Neuronal stem cell (in vitro differentiated cells): ENCODE results near the gene SORL1-AS1.

Experiments
- DNase-seq: peaks from one replicate; pipeline ENCODE4 v3.0.0-alpha.2; 2013; ENCODE audit warnings: low spot score
- H2AFZ ChIP-seq: one replicate; pipeline ENCODE4 v1.6.1; 2013; ENCODE audit warnings: mild to moderate bottlenecking, low read length, inconsistent platforms
- H2AK5ac ChIP-seq: 2 replicates; pipeline ENCODE4 v1.6.1; 2013; ENCODE audit warnings: low read depth, mild to moderate bottlenecking, inconsistent platforms, low read length, moderate library complexity, mixed read lengths
- H2BK120ac ChIP-seq: 2 replicates; pipeline ENCODE4 v1.6.1; 2013; ENCODE audit warnings: low read depth, mild to moderate bottlenecking, inconsistent platforms, low read length, moderate library complexity, mixed read lengths
- H2BK12ac ChIP-seq: one replicate; pipeline ENCODE4 v1.6.1; 2013; ENCODE audit warnings: low read length, inconsistent platforms
- H2BK15ac ChIP-seq: 2 replicates; pipeline ENCODE4 v1.6.1; 2013; ENCODE audit warnings: mild to moderate bottlenecking, low read length, inconsistent platforms, mixed read lengths
- H2BK5ac ChIP-seq: one replicate; pipeline ENCODE4 v1.6.1; 2013; ENCODE audit warnings: inconsistent platforms, mild to moderate bottlenecking, low read length, moderate library complexity
- H3K14ac ChIP-seq: one replicate; pipeline ENCODE4 v1.6.1; 2013; ENCODE audit warnings: low read length, inconsistent platforms
- H3K18ac ChIP-seq: 2 replicates; pipeline ENCODE4 v1.6.1; 2013; ENCODE audit warnings: low read length, inconsistent platforms
- H3K23ac ChIP-seq: 2 replicates; pipeline ENCODE4 v1.6.1; 2013; ENCODE audit warnings: low read depth, mild to moderate bottlenecking, mixed read lengths, low read length, inconsistent platforms; ENCODE audit not compliant: poor library complexity
- H3K27ac ChIP-seq: replicated peaks from 3 replicates; pipeline ENCODE4 v1.5.1; 2013; ENCODE audit warnings: low read length, inconsistent platforms
- H3K27me3 ChIP-seq, 3 experiments: 2 replicates each; pipeline ENCODE4 v1.6.1; 2013; ENCODE audit warnings: low read length in 3 of 3, mild to moderate bottlenecking in 2 of 3, inconsistent platforms in 1 of 3, low read depth in 1 of 3, mixed read lengths in 1 of 3, moderate library complexity in 1 of 3; ENCODE audit not compliant: control insufficient read depth in 3 of 3, insufficient read depth in 3 of 3
- H3K36me3 ChIP-seq, 2 donors: replicated peaks in 1 of 2; 2 replicates each; pipeline ENCODE4 v1.6.1; 2013; ENCODE audit warnings: low read length in 2 of 2; ENCODE audit not compliant: control insufficient read depth in 2 of 2, insufficient read depth in 2 of 2
- H3K4ac ChIP-seq: 2 replicates; pipeline ENCODE4 v1.6.1; 2013; ENCODE audit warnings: inconsistent platforms, mild to moderate bottlenecking, low read length, moderate library complexity
- H3K4me1 ChIP-seq, 2 donors: 1 replicate in 1 of 2; 2 replicates in 1 of 2; pipeline ENCODE4 v1.6.1; 2013; ENCODE audit warnings: low read length in 2 of 2, low read depth in 1 of 2; ENCODE audit not compliant: control insufficient read depth in 2 of 2, insufficient read depth in 1 of 2
- H3K4me2 ChIP-seq: one replicate; pipeline ENCODE4 v1.6.1; 2013; ENCODE audit warnings: mild to moderate bottlenecking, low read length, inconsistent platforms; ENCODE audit not compliant: insufficient read depth, poor library complexity, severe bottlenecking
- H3K4me3 ChIP-seq, 2 donors: 2 replicates each; pipeline ENCODE4 v1.5.1; 2013; ENCODE audit warnings: low read length in 2 of 2, mild to moderate bottlenecking in 2 of 2, inconsistent platforms in 1 of 2, moderate library complexity in 1 of 2
- H3K79me1 ChIP-seq: one replicate; pipeline ENCODE4 v1.6.1; 2013; ENCODE audit warnings: low read depth, mild to moderate bottlenecking, inconsistent platforms, low read length, moderate library complexity
- H3K9ac ChIP-seq: one replicate; pipeline ENCODE4 v1.6.1; 2013; ENCODE audit warnings: mild to moderate bottlenecking, low read depth, low read length, inconsistent platforms; ENCODE audit not compliant: poor library complexity
- H3K9me3 ChIP-seq, 2 donors: replicated peaks in 1 of 2; 2 replicates each; pipeline versions ENCODE3 to v1.6.1; 2013; ENCODE audit warnings: low read length in 2 of 2, mild to moderate bottlenecking in 2 of 2, inconsistent platforms in 1 of 2, low read depth in 1 of 2, mixed read lengths in 1 of 2, moderate library complexity in 1 of 2; ENCODE audit not compliant: control insufficient read depth in 2 of 2, insufficient read depth in 1 of 2
- H4K8ac ChIP-seq: one replicate; pipeline ENCODE4 v1.6.1; 2013; ENCODE audit warnings: low read depth, mild to moderate bottlenecking, inconsistent platforms, low read length, moderate library complexity
- H4K91ac ChIP-seq: one replicate; pipeline ENCODE4 v1.6.1; 2013; ENCODE audit warnings: low read length, low read depth, mild to moderate bottlenecking, inconsistent platforms; ENCODE audit not compliant: poor library complexity
- WGBS, 2 donors: extraction: QIAGEN DNeasy Blood & Tissue Kit; methylation state at CpG; one replicate each; pipeline ENCODE4 v1.1.7; 2013; ENCODE audit warnings: missing lambda C conversion rate in 2 of 2, mixed read lengths in 1 of 2; ENCODE audit not compliant: insufficient read length in 2 of 2, insufficient replicate concordance in 1 of 2; ENCODE audit errors: extremely low coverage in 2 of 2; 5-methylcytosine and 5-hydroxymethylcytosine counted together

The SORL1-AS1 gene

DNA sequence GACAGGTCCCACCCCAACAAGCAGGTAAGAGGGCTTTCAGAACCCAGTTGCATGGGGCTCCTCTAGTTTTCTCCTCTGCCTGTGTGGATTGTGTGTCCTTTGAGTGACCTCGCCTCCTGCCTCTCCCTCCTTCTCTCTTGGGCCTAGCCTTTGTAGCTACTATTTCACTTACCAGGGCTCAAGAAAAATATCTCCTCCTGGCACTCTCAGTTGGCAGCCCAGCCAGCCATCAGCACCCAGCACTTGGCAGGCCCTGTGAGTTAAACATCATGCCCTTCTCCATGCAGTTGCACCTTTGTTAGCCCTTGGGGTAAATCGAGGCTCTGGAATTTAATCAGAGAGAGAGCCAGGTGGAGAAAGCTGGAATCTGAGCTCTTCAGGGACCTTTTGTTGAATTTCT lies 35.4 kb upstream of the SORL1-AS1 start:
- no peak overlapping the region for H3K9ac ChIP-seq
- H3K27ac ChIP-seq: no peak overlapping the region
- no peaks in the 10 kb centered on the region for H3K27me3 ChIP-seq
- H3K36me3 ChIP-seq: peaks cover 0 to 26% of the 10 kb centered on the region in 2 donors
- no peak overlapping the region for H2BK120ac ChIP-seq
- H4K8ac ChIP-seq: no peak overlapping the region
- no peaks in the 10 kb centered on the region for H3K9me3 ChIP-seq
- H4K91ac ChIP-seq: no peak overlapping the region
- no peak overlapping the region for H3K14ac ChIP-seq
- H3K4me1 ChIP-seq: peaks cover 0 to 6% of the 10 kb centered on the region in 2 donors
- H3K4ac ChIP-seq: no peak overlapping the region
- no peak overlapping the region for H2BK15ac ChIP-seq
- H3K23ac ChIP-seq: no peak overlapping the region
- WGBS, 2 donors: no CpG with 5 or more reads among the region's 2 CpGs
- H2BK12ac ChIP-seq: no peak overlapping the region
- no peak overlapping the region for H2AK5ac ChIP-seq
- no peak overlapping the region for H2AFZ ChIP-seq
- DNase-seq: no peak
- no peak overlapping the region for H3K4me2 ChIP-seq
- no peaks in the 10 kb centered on the region for H3K79me1 ChIP-seq
- no peak overlapping the region for H3K4me3 ChIP-seq
- peak overlapping the region; percentile 8 for H3K18ac ChIP-seq
- H2BK5ac ChIP-seq: no peak overlapping the region

DNA sequence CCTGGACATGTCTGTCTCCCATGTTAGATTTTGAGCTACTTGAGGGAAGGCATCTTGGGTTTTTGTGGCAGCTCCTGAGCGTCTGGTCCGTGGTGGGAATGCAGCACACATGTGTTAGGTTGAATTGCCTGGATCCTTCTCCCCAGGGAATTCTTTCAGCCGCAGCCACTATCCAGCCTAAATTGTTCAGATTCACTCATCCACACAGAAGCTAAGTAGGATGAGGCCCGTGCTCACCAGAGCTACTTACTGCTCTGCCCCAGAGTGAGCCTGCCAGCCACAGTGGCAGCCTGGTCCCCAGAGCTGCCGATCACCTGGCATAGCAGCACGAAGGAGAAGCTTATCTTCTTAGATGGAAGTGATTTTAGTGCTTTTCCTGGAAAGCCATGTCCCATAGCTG lies 34.4 kb upstream of the SORL1-AS1 start:
- Histone ChIP-seq H3K9ac (no peak overlapping the region), H3K23ac (no peak overlapping the region), H3K36me3 (peaks cover 0 to 26% of the 10 kb centered on the region in 2 donors), H3K4me1 (peaks cover 5 to 9% of the 10 kb centered on the region in 2 donors), H2BK12ac (no peak overlapping the region), H3K4me3 (no peak overlapping the region), H2AFZ (no peak overlapping the region), H2AK5ac (no peak overlapping the region), H2BK15ac (no peak overlapping the region), H3K27me3 (no peaks in the 10 kb centered on the region), H3K27ac (no peak overlapping the region), H2BK5ac (no peak overlapping the region), H4K91ac (no peak overlapping the region), H3K9me3 (no peaks in the 10 kb centered on the region), H3K4me2 (no peak overlapping the region), H3K79me1 (peaks cover 2% of the 10 kb centered on the region), H3K14ac (no peak overlapping the region), H2BK120ac (no peak overlapping the region), H3K4ac (no peak overlapping the region), H4K8ac (no peak overlapping the region), H3K18ac (no peak overlapping the region)
- no peak for DNase-seq
- no CpG with 5 or more reads among the region's 6 CpGs for WGBS, 2 donors

DNA sequence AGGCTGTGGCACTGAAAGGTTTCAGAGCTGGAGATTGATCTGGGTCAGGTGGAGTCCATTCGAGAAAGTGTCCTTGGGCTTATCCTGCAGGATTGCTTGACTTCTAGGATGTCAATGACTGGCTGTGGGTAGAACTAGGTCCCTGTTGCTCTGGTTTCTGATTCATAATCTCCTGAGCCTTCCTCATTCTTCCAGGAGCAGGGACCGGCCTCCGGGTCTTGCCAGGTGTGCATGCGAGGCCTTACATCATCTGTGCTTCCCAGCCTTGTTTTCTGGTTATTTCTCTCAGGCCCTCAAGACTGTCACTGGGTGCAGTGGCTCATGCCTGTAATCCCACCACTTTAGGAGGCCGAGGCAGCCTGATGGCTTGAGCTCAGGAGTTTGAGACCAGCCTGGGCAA lies 33.3 kb upstream of the SORL1-AS1 start:
- Histone ChIP-seq H3K4me3 (no peak overlapping the region), H2BK5ac (no peak overlapping the region), H2BK15ac (no peak overlapping the region), H3K14ac (no peak overlapping the region), H4K91ac (no peak overlapping the region), H2BK12ac (no peak overlapping the region), H3K9ac (no peak overlapping the region), H3K4me1 (peaks cover 5 to 9% of the 10 kb centered on the region in 2 donors), H2BK120ac (no peak overlapping the region), H3K27ac (no peak overlapping the region), H3K4me2 (no peak overlapping the region), H3K4ac (no peak overlapping the region), H3K27me3 (no peaks in the 10 kb centered on the region), H3K9me3 (no peaks in the 10 kb centered on the region), H3K18ac (no peak overlapping the region), H3K79me1 (peaks cover 2% of the 10 kb centered on the region), H2AK5ac (no peak overlapping the region), H3K23ac (no peak overlapping the region), H4K8ac (no peak overlapping the region), H3K36me3 (peaks cover 0 to 25% of the 10 kb centered on the region in 2 donors), H2AFZ (no peak overlapping the region)
- no CpG with 5 or more reads among the region's 5 CpGs for WGBS, 2 donors
- no peak for DNase-seq

DNA sequence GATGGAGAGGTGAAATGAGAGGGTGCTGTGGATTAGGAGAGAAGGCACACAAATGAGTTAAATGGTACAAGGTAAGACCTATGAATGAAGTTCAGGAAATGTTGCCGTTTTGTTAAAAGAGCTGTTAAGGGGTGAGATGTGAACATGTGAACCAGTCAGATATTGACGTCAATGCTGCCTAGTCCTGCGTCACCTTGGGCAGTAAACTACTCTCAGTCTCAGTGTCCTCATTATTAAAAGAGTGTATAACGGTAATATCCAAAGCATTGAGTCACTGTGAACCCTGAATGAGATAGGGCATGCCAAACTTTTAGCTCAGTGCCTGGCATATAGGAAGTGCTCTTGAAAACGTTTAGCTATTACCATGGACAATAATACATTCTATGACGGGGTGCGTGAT lies 32.4 kb upstream of the SORL1-AS1 start:
- DNase-seq: no peak
- Histone ChIP-seq H3K27me3 (no peaks in the 10 kb centered on the region), H2BK12ac (no peak overlapping the region), H3K9ac (peak overlapping the region; percentile 37), H2BK5ac (no peak overlapping the region), H3K36me3 (peaks cover 0 to 21% of the 10 kb centered on the region in 2 donors), H3K4ac (no peak overlapping the region), H2BK15ac (no peak overlapping the region), H3K4me2 (no peak overlapping the region), H2BK120ac (no peak overlapping the region), H3K18ac (no peak overlapping the region), H3K79me1 (peaks cover 2% of the 10 kb centered on the region), H3K4me3 (no peak overlapping the region), H3K27ac (no peak overlapping the region), H3K14ac (no peak overlapping the region), H3K9me3 (no peaks in the 10 kb centered on the region), H3K23ac (no peak overlapping the region), H4K91ac (no peak overlapping the region), H4K8ac (no peak overlapping the region), H2AFZ (no peak overlapping the region), H3K4me1 (peaks cover 5 to 9% of the 10 kb centered on the region in 2 donors), H2AK5ac (no peak overlapping the region)
- no CpG with 5 or more reads among the region's 7 CpGs for WGBS, 2 donors
